ENCODE results near the gene FES.

FES gene

DNA sequence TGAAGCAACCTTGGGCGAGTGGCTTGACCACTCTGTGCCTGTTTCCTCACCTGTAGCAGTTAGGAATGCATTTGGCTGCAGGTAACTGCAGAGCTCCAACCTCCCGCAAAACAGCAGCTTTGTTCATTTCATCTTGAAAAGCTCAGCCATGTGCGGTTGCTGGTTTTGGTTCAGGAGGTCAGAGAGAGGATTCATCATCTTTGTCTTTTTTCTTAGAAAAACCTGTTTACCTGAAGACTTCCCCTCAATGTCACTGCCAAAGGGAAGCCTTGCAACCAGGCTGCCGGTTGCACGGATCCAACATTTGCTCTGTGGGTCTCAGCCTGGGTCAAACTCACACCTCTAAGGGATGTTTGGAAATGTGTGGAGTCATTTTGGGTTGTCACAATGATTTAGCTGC, 32.4 kb upstream of the FES start:
- TF ChIP-seq, protein P1, sequence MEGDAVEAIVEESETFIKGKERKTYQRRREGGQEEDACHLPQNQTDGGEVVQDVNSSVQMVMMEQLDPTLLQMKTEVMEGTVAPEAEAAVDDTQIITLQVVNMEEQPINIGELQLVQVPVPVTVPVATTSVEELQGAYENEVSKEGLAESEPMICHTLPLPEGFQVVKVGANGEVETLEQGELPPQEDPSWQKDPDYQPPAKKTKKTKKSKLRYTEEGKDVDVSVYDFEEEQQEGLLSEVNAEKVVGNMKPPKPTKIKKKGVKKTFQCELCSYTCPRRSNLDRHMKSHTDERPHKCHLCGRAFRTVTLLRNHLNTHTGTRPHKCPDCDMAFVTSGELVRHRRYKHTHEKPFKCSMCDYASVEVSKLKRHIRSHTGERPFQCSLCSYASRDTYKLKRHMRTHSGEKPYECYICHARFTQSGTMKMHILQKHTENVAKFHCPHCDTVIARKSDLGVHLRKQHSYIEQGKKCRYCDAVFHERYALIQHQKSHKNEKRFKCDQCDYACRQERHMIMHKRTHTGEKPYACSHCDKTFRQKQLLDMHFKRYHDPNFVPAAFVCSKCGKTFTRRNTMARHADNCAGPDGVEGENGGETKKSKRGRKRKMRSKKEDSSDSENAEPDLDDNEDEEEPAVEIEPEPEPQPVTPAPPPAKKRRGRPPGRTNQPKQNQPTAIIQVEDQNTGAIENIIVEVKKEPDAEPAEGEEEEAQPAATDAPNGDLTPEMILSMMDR (IDR thresholded peaks at IDR 0.05; ENCODE audit: insufficient read depth, low read depth, low read length, missing control alignments) = no peak
- no peak for DNase-seq (ENCODE audit: low read depth)
- no peak overlapping the region for H3K4me3 ChIP-seq (ENCODE audit: low read depth, low read length)

DNA sequence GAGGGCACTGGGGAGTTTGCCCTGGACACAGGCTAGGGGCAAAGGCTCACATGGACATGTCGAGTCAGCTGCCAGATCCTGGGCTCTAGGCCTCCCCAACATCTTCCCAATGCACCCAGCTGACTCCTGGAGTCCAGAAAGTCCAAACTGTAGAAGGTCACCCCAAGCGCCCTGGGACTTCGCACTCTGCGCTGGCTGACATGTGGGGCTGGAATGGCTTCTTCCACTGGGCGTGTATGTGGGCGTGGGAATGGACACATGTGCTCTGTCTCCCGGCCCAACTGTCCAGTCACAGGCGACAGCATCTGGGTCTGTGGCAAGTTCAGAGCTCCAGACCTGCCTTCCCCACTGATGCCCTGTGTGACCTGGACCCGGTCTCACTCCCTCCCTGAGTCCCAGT, 29.2 kb upstream of the FES start:
- TF ChIP-seq, protein P1 (IDR thresholded peaks at IDR 0.05; ENCODE audit: insufficient read depth, low read depth, low read length, missing control alignments) = no peak
- no peak for DNase-seq (ENCODE audit: low read depth)
- H3K4me3 ChIP-seq (ENCODE audit: low read depth, low read length) = no peak overlapping the region

DNA sequence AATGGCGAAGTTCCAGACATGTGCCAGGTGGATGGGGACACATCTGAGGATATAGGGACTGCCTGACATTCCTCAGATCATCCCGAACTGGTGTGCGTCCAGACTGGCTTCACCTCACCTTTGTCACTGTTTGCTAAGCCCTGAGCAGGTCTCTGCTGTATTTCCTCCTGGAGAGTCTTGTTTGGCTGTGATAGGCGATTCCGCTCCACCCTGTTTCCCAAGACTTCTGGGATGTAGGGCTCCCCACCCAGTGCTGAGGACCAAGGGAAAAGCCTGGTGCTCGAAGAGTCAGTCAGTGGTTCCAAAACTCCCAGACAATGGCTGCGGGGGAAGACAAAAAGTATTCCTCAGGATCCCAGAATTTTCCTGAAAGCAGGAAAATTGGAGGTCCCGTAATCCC, 27.0 kb upstream of the FES start:
- no peak for DNase-seq (ENCODE audit: low read depth)
- TF ChIP-seq, protein P1 (IDR thresholded peaks at IDR 0.05; ENCODE audit: insufficient read depth, low read depth, low read length, missing control alignments) = no peak
- H3K4me3 ChIP-seq (ENCODE audit: low read depth, low read length) = no peak overlapping the region

DNA sequence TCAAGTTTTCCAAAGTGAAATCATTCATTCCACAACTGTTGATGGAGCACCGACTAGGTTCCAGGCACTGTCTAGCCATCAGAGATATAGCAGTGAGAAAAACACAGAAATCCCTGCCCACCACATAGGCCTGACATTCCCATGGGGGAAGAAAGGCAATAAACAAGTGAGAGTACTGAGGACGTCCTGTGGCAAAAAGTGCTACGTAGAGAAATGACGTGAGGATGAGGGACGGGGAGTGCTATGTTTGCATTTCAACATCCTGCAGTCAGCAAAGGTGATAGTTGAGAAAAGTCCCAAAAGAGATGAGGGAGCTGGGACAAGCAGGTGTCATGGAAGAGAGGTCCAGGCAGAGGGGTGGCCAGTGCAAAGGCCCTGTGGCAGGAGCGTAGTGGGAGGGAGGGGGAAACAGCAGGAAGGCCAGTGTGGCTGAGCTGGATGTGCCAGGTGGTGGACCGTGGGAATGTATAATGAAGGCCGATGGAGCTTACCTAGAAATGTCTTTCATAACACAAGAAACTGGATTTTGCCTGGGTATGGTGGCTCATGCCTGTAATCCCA, 26.3 kb upstream of the FES start:
- no peak overlapping the region for H3K4me3 ChIP-seq (ENCODE audit: low read depth, low read length)
- TF ChIP-seq, protein P1 (IDR thresholded peaks at IDR 0.05; ENCODE audit: insufficient read depth, low read depth, low read length, missing control alignments) = no peak
- DNase-seq (ENCODE audit: low read depth) = no peak

DNA sequence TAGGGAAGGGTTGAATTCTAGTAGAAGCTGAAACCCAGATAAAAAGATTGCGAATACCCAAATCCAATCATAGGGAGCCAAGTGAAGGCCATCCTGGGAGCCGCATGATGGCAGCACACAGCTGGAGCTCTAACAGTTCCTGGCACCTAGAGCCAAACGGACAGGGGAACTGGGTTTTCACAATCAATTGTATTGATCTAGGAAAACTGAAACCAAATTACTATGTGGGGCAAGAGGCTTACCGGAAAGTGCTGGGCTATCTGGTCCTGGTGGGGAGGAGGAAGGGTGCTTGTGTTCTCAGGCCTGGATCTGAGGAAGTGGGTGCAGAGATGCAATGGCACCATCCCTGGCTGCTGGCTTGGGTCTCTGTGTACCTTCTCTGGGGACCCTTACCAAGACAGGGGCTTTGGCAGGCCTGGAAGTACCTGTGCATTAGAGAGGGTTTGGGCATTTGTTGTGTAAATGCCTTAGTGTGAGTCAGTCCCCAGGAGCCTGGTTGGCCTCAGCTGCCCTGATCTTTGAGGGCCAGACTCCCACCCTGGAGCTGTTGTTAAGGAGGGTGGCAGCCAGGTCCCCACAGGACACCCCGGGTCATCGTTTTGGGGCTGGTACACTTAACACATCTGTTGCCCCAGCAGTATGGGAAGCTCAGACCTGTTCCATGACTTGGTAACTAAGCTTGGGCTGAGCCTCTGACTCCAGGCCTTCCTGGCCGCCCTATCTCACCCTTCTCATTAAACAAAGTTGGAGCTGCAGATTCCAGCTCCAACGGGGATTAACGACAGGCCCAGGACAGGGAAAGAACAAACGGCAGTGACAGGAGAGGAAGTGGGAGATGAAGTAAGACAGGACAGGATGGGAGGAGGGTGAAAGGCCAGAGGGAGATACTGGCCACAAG, 24.8 kb upstream of the FES start:
- TF ChIP-seq, protein P1 (IDR thresholded peaks at IDR 0.05; ENCODE audit: insufficient read depth, low read depth, low read length, missing control alignments) = no peak
- H3K4me3 ChIP-seq (ENCODE audit: low read depth, low read length) = no peak overlapping the region
- no peak for DNase-seq (ENCODE audit: low read depth)

DNA sequence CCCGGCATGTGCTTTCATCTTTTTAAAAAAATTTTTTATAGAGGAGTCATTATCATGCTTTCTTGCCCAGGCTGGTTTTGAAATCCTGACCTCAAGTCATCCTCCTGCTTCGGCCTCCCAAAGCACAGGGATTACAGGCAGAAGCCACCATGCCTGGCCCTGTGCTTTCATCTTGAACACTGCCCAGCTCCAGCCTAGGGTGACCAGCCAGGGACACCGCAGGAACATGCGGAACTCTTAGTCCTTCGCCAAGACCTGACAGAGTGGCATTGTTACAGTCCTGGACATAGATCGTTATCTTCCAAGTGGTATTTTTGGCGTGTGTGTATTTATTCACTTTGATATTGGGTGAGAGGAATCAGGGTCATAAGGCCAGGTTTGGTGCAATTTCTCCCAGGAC, 23.9 kb upstream of the FES start:
- DNase-seq (ENCODE audit: low read depth) = no peak
- TF ChIP-seq, protein P1 (IDR thresholded peaks at IDR 0.05; ENCODE audit: insufficient read depth, low read depth, low read length, missing control alignments) = no peak
- no peak overlapping the region for H3K4me3 ChIP-seq (ENCODE audit: low read depth, low read length)

All from GM12865 (cell line).